ENCODE results near the gene PPP2R2C.

GRCh38 chr4:6364146-6364545 lies 108.3 kb downstream of the PPP2R2C start:
- no peak for TF ChIP-seq CTCF (IDR thresholded peaks at IDR 0.05)
- TF ChIP-seq POLR2A (IDR thresholded peaks at IDR 0.05): no peak

All from right lobe of liver (tissue), 4 donors.